Epithelial cell of esophagus (primary cell): Measurements from ENCODE around the gene AQP4.

Experiments used
- DNase-seq: peaks from one replicate; pipeline ENCODE4 v3.0.0; 2010; ENCODE audit warnings: low read depth
- H3K4me3 ChIP-seq: 2 replicates; pipeline ENCODE4 v1.5.1; 2011; ENCODE audit warnings: mild to moderate bottlenecking, low read length, control low read depth
- CTCF ChIP-seq: IDR thresholded peaks from 2 replicates; pipeline ENCODE4 v1.5.1; 2011; ENCODE audit warnings: low read depth, mild to moderate bottlenecking, low read length, control low read depth, inconsistent platforms; ENCODE audit not compliant: insufficient read depth; ENCODE audit errors: missing control alignments

Gene AQP4

DNA sequence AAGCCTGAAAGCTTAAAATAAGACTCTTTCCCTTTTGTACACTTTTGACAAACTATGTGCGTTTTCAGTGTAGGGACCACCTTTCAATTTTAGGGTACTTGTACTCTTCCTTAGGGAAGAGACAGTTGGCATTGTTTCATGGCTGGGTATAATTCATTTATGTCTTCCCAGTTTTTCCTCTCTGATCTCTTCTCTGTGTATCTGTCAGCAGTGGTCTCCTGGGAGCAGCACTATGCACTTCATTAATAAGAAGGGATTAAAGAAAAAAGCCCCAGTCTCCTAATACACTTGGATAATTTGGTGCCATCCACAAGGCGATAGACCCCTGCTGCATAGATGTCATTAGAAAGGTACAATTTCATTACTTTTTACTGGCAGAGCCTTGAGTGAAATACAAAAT, 12.1 kb downstream of the AQP4 start:
- no peak for TF ChIP-seq CTCF
- DNase-seq, result no peak
- H3K4me3 ChIP-seq, result no peak overlapping the region

- DNase-seq, result no peak
- no peak overlapping the region for H3K4me3 ChIP-seq
- no peak for TF ChIP-seq CTCF
Observed at GRCh38 chr18:26843760-26844159, 21.7 kb downstream of the AQP4 start.

DNA sequence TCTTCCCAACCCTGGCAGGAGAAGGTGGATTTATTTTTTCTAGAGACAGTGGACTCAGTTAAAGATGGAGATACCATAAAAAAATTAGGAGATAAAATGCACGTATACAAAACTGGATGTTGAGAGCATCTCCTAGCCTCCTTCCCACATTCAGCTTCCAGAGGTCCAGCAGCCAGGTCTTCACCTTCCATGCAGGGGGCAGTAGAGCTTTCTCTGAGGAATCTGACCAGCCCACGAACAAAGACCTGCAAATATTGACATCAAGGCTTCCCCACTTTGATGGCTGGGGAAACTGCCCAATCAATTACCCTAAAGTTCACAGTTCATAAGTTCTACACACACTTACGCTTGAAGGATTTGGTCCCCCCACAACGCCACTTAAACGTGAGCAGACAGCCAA, 24.5 kb downstream of the AQP4 start:
- H3K4me3 ChIP-seq, result no peak overlapping the region
- DNase-seq, result no peak
- TF ChIP-seq CTCF, result no peak

- TF ChIP-seq CTCF, result no peak
- H3K4me3 ChIP-seq, result no peak overlapping the region
- DNase-seq, result no peak
Observed at GRCh38 chr18:26839609-26840008, 25.9 kb downstream of the AQP4 start.

- no peak for DNase-seq
- H3K4me3 ChIP-seq, result no peak overlapping the region
- TF ChIP-seq CTCF, result no peak
Observed at GRCh38 chr18:26832302-26832701, 33.2 kb downstream of the AQP4 start.

- no peak for TF ChIP-seq CTCF
- H3K4me3 ChIP-seq, result no peak overlapping the region
- no peak for DNase-seq
Observed at GRCh38 chr18:26827581-26827980, 37.9 kb downstream of the AQP4 start.

- no peak for TF ChIP-seq CTCF
- DNase-seq, result no peak
- H3K4me3 ChIP-seq, result no peak overlapping the region
Observed at GRCh38 chr18:26826656-26827235, 38.8 kb downstream of the AQP4 start.
